ENCODE results near the gene PRPS1L1. TPM values are rescaled to one million over a fixed set of nuclear protein-coding genes. Genes with fewer than 3 reads are reported as not detected.

PRPS1L1 gene
- total RNA-seq, 1 experiment from 2014 or later = not detected

DNA sequence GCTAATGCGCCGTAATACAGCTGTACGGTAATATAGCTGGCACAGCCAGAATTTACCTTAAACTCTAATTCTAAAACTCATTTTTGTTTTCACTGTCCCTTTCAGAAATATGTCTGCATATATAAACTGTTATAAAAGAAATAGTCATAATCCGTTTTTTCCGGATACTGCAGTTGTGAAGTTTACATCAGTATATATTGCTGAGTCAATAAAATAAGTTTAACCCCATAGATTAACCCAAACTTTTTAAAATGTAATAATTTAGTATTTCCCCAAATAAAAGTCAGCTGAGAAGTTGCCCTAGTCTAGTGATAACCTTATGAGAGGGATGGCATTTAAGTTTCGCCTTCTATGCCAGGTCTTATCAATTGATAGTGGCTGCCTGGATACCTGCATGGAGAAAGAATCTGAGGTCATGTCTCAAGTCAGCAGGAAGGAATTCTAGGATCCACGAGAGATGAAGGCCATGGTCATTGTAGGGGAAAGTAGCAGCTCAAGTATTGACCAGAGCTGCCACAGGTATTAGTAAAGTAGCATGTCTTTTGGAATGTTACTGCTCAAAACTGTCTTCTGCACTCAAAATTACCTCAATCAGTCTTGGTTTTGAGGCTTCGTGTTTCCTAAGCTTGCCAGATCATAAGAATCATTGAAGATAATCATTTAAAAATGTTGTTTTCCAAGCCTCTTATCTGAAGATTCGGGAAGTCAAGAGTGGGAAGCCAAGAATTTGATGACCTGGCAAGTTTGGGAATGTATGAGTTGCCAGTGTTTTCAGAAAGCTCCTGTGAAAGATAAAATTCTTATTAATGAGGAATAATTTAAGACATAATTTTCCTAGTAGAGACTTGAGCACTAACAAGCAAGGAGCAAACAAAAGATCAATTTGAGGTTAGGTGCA is 10.8 kb downstream of the PRPS1L1 start:
- no peak for DNase-seq (ENCODE audit: extremely low read depth, low read depth)

DNA sequence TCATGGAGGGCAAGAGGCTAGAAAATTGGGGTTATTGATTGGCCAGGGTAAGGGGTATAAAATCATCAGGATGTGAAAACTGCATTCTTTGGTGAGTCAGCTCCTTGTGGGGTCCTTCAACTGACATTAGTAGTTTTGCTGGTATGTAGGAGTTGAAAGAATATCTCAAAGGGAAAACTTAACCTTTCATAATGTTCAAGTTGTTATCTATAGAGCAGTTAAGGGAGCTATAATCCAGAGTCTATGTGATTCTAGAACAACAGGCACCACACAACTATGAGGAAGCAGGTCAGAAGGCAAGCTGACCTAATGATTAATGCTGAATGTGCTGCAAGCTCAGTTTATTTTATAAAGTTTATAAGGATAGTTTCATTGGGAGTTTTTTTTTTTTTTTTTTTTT is 13.7 kb downstream of the PRPS1L1 start:
- DNase-seq (ENCODE audit: extremely low read depth, low read depth) = no peak

DNA sequence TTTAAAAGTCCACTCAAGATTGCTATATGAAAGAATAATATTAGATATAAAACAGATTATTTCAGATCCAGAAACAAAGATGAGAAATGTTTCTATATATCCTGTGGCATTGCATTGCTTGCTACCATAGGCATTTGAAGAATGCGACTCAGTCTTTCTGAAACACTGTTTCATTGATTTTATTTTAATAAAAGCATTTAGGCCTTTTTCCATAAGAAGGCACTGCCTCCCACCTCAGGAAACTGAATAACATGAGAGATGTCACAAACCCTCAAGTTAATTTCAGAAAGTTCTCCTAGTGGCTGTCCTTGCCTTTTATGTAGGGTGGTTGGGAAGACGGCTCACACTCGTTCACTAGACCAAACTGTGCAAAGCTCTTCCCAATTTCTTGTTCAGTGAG is 23.3 kb downstream of the PRPS1L1 start:
- DNase-seq (ENCODE audit: extremely low read depth, low read depth) = no peak

DNA sequence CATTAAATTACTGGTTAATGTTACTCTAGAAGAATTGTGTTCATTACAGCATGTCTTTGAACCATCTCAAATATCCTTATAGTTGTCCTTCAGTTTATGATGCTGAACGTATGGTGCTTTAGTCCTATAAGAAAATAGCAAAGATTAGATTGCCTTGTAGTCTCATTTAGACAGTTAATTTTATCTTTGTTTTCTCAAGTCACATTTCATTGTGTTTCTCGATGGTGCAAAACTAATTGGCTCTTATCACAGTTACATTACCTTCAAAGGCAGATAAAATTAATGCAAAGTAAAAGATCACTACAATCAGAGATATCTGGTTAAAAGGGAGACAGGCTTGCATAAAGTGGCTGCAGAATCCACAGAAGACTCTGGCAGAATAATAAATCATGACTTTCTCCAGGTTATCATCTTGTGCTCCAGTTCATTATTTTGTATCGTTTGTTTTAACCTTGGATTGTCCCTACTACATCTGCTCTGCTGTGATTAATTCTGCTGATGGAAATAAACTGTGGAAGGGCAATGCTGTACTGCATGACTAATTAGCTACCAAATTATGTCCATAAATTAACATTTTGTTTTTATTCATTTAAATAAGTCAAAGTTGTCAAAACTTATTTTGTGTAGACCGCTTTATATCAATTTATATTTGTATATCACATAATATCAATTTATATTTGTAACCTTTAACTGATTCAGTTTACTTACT is 24.2 kb downstream of the PRPS1L1 start:
- DNase-seq (ENCODE audit: extremely low read depth, low read depth) = no peak

DNA sequence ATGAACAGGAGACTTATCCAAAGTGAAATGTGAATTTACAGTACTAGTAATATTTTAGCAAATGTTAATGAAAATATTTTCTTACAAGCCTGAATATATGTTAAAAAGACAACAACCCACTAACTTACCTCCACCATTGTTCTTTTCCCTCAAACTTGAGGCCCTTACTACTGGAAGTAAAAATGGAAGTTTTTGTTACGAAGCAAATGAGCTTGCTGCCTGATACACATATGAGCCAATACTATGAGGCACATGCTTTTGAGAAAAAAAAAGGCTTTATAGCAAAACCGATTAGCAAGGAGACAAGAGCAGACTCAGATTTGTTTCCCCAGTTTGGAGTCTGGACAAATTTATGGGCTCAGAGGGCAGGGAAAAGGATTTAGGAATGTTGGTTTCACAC is 29.0 kb downstream of the PRPS1L1 start:
- no peak for DNase-seq (ENCODE audit: extremely low read depth, low read depth)

DNA sequence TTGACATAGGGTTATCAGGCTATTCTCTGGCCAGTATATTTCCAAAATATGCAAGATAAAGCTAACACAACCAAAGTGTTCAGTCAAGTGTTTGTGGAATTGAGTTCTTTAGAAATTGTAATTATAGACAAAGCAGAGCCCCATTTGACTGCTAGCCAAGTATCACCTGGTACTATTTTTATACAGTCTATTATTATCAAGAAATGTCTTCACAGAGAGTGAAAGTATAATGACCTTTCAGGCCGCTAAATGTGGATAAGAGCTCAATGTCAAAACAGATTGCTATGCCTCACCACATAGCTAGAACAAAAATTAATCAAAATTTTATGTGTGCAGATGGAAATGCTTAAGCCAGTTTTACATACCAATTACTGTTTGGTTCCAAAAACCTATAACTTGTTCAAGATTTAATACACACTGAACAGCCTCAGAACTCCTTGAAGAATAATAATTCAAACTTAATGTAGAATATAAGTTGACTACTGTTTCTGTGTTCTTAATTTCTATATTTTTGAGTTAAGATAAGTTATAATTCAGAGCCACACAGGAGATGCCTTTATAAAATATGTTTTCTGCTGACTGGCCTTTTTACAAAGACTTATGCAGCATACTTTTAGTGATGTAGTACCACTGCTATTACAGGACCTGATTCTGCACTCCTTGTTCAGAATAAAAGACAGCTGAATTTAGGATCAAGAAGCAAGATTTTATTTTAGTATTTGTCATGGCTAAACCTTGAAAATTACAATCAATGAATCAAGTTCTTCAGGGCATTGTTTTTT is 31.0 kb downstream of the PRPS1L1 start:
- DNase-seq (ENCODE audit: extremely low read depth, low read depth) = no peak

DNA sequence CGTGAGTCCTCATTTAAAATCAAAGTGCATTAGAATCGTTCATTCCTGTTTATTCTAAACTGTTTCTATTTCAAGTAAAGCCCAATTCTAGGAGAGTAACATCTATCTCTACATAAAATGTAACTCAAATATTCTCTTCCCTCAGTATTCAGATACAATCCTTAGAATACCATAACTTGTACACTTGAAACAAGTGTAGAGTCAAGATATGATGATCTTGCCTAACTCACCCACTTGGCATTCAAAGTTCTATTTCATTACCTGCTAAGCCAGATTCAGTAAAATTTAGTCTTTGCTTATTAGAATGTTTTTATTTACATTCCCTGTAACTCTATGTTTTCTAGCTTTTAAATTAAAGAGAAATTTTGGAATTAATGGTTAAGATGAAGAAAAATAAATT is 31.6 kb downstream of the PRPS1L1 start:
- no peak for DNase-seq (ENCODE audit: extremely low read depth, low read depth)

DNA sequence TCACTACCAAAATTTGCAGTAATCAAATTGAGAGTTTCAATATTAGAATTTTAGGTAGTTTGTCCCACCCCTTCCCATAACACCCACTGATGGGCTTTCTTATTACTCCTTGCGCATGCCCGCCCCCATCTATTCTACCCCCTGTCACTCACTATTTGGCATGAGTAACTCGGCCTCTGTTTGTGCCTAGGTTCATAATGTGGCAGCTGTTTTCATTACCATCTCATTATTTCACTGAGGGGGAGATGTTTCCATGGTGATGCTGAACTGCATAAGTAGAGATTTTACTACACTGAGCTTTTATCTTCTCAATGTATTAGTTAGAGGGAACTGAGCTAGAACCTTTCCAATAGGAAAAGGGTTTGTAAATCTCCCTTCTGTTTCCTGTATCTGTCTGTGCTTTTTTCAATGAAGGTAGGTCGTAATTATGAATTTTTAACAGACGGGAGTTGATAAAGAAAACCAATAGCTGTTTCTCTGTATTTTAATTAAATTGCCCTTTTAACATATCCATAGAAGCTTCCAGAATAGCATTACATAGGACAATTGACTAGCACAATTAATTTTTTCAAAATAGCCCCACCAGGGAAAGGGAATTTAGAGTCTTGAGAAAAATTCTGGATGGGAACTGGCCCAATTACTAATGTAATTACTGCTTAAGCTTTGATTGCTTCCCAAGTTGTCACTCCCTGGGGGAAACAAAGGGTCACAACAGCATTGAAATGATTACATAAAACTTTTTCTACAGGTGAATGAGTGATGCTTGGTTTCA is 33.4 kb downstream of the PRPS1L1 start:
- no peak for DNase-seq (ENCODE audit: extremely low read depth, low read depth)

DNA sequence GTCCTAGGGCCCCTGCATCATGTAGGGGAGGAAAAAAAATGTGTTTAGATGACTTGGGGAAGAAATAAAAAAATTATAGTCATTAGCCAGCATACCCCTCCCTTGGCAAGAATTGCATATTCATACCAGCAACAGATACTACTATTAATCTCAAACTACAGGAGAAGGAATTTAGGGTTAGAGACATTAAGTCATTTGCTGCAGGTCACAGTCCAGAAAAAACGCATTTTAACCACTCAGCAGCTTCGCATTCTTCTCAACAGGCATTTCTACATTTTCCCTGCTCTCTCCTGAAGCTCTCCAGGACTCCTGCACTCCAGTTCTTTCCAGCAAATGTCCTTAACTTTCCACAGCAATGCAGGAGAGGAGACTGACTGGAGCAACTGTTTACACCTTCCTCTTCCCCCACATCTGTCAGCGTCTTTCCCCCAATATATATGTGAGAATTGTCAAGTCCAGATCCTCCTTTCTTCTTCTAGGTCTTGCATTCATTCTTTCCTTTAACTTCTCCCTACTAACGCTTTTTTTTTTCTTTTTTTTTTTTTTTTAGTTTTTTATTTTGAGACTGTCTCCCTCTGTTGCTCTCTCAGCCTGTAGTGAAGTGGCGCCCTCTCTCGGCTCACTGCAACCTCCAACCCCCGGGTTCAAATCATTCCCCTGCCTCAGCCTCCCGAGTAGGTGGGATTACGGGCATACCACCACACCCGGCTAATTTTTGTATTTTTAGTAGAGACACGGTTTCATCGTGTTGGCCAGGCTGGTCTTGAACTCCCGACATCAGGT is 35.6 kb downstream of the PRPS1L1 start:
- DNase-seq (ENCODE audit: extremely low read depth, low read depth) = no peak

DNA sequence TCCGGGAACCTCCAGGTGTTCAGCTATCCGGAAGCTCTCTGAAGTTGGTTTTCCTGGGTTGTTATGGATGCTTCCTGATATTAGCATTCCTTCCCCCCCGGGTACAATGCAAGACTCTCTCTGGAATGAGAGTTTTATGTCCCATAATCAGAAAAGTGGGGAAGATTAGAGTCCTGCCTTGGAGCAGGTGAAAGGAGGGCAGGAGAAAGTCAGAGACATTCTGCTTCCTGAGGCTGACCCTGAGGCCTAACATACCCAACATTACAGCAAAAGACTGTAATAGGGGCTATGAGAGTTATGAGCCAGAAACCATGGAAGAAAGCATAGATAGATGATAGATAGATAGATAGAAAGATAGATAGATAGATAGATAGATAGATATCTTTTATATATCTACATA is 36.9 kb downstream of the PRPS1L1 start:
- no peak for DNase-seq (ENCODE audit: extremely low read depth, low read depth)

DNA sequence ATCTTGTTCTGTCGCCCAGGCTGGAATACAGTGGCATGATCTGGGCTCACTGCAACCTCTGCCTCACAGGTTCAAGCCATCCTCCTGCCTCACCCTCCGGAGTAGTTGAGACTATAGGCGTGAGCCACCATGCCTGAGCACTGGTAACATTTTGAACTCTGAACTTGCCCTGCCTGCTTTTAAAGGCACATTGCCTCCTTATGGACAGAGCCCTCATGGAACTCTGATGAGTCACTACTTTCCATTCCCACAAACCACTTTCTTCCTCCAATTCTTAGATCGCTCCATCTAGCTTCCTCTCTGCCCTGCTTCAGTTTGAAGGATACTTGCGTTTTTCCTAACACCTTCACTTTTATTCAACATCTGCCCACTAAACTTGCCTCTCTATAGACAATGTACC is 38.1 kb downstream of the PRPS1L1 start:
- no peak for DNase-seq (ENCODE audit: extremely low read depth, low read depth)

DNA sequence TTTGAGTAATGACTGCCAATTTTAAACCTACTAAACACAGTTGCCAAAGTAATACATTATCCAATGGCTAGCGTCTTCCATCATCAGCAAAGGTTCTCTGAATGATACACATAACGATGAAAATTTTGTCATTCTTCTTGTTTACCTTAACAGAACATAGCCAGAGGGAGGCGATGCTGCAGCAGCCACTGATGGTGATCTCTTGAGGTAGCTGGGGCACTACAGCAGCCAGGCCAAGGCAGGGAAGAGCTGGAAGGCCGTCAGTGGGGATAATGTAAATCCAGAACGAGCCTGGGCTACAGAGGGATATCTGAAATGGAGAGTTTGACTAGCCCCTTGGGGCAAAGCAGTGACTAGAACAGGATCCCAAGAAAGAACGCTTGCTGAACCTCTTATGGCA is 38.8 kb downstream of the PRPS1L1 start:
- DNase-seq (ENCODE audit: extremely low read depth, low read depth) = no peak

DNA sequence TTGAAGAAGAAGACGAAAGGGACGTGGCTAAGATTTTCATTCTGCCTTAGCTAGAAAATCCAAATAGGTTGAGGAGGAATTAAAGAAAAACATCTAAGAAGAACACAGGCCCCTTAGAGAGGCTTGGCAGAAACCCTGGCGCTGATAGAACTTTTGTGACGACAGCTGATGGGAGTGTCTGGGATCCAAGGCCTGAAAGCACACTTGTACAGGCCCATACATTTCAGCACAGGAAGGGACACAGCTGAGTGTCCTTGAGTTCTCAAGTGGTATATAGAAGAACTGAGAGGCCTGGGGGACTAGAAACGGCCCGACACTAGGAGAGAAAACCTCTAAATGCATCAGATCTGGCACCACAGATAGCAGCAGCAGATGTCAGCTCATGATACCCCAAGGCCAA is 39.5 kb downstream of the PRPS1L1 start:
- DNase-seq (ENCODE audit: extremely low read depth, low read depth) = no peak

DNA sequence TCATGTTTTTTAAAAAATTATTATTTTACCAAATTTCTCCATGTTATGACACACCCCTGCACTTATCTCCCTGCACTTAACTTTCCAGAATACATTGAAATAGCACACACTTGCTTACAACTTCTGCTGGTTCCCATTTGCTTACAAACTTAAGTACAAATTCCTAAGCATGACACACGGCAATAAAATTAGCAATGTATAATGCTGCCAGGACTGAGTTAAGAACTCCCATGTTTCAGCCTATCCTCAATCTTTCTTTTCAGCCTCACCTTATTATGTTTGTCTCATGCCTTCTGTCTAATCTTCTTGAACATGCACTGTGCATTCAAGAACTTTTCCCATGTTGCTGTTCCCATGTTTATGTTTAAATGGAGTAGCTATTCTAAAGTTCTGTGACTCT is 40.8 kb downstream of the PRPS1L1 start:
- DNase-seq (ENCODE audit: extremely low read depth, low read depth) = no peak

DNA sequence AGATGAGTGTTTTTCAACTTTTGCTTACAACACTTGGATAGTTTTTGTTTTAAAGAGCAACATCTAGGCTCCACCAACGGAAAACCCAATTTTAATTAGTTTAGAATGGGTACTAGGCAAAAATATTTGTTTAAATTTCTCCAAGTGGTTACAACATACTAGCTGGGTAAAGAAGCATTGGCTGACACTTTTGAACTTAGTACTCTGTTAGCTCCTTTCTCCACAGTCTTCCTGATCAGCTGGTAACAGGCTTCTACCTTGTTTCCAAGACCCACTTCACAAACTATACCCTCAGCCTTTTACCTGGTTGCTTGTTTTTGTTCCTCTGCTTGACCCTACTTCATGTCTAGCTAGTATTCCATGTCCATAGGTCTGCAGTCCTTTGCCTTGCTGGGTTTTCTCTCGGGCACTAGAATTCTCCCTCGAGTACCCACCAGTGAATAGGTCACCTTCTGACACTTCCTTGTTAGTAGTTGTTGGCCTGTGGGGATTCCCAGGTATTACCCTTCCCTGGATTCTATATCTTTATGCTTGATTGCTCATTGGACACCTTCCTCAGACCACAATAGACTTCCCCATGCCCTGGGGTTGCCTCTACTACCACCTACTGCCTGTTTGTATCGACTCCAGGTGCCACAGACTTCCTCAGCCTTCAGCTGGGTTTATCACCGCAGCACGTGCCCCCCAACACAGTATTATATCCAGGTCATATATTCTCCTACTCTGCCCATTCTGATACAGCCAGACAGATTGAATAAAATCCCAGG is 42.0 kb downstream of the PRPS1L1 start:
- no peak for DNase-seq (ENCODE audit: extremely low read depth, low read depth)

DNA sequence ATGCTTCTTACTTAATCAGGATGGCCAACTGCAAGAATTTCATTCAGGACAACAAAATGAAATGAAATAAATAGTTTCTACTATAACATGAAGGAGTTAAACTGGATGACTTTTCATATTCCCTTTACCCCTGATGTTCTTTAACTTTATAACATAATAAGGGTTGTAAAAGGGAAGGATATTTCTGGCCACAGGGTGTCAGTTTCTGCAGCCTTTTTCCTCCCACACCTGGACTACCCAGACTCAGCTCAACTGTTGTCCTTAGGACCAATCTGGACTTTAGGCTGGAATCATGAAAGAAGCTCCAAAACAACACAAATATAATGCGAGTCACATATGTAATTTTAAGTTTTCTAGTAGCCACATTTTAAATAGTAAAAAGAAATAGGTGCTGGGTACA is 43.4 kb downstream of the PRPS1L1 start:
- no peak for DNase-seq (ENCODE audit: extremely low read depth, low read depth)

DNA sequence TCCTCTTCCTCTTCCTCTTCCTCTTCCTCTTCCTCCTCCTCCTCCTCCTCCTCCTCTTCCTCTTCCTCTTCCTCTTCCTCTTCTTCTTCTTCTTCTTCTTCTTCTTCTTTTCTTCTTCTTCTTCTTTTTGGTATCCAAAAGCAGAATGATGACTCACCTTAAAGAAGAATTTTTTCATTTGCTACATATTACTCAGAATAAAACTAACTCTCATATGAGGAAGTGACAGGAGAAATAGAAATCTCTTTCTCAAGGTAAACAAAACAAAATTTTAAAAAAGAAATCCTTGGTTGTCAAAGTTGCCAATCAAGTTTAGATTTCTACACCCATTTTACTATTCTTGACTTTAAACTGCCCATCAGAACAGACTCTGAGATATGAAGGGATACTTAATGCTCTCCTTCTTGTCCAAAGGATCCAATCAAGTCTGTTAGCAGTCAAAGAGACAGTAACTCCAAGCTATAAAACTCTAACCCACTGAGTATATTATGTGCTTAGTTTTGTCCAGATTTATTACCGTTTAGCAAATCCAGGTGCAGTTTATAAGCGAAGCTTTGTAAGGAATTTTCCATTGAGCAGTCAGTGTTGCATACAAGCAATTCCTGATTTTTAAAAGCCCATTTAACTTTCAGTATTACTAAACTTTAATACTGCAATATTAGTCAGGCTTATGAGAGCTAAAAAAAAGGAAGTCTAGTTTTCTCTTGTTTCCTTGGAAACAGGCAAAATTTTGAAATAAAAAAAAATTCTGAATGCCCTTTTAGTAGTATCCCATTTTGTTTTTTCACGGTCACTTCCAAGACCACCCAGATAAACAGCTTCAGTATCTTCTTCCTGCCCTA is 44.2 kb downstream of the PRPS1L1 start:
- DNase-seq (ENCODE audit: extremely low read depth, low read depth) = no peak

DNA sequence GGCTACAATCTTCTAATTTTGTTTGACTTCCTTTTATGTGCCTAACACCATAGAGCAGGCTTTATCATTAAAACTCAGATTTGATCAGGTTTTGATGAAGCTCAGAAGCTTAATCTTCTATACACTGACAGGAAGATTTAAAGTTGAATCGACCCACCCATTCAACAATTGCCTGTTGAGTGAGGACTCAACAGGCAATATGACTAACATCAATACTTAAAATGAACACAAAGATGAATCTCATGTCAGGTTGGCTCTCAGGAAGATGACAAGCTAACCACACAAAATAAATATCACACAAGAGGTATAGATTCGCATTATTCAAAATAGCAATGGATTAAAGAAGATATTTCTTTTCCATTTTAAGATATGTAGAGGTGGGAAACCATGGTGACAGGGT is 50.7 kb downstream of the PRPS1L1 start:
- DNase-seq (ENCODE audit: extremely low read depth, low read depth) = no peak

All from NCI-H460 (cell line).